Right ventricle myocardium inferior (tissue), 1 donor: ENCODE data around the gene SEBOX. TPM values are rescaled to one million over a fixed set of nuclear protein-coding genes. Genes with fewer than 3 reads are reported as not detected.

ENCODE experiments used
- ATAC-seq: fragments of 200-7000 bp; cut with Tn5 transposase; one replicate; pipeline ENCODE4 v1.9.1; 2020; ENCODE audit warnings: mild to moderate bottlenecking, moderate library complexity
- DNase-seq: peaks from one replicate; pipeline ENCODE4 v3.0.0; 2021; ENCODE audit errors: missing footprints
- intact Hi-C: fragments of 100-400 bp; cut with DNase I; formaldehyde crosslinking; loops from one replicate; pipeline ENCODE4 v1.11.0; 2022
- microRNA-seq: library from miRNA; unstranded; fragments of <30 nt; microRNA quantifications from one replicate; pipeline ENCODE4 v1.2.0, GENCODE V29; 2020
- total RNA-seq: library from RNA; stranded (reverse); fragmentation: NEBNext Ultra II Directional; extraction: Animal tissue kit (Norgen Biotek cat#: 25700); gene quantifications from one replicate; pipeline ENCODE4 v1.2.1, GENCODE V29; 2021
- donor health status: DM: no; HTN: yes; CAD: no; lungs with severe emphysema.

Gene SEBOX
- total RNA-seq, 1 donor from 2014 or later = not detected

GRCh38 chr17:28313841-28314240 is 51.2 kb downstream of the SEBOX start:
- DNase-seq (no peak), ATAC-seq (no peak)
- intact Hi-C loops = no loop called here

Small RNA genes within 50 kb of the gene (microRNA-seq; reads per million reads assigned to microRNA genes)
- not detected for gene MIR4723

Other genes with a start within 250 kb of the SEBOX start
- gene TMEM97, start 46.0 kb downstream of the SEBOX start, total RNA-seq = 2.3 TPM
- 11.6 TPM for gene IFT20, start 29.7 kb downstream of the SEBOX start, total RNA-seq
- gene TNFAIP1, start 29.4 kb downstream of the SEBOX start, total RNA-seq = 32.9 TPM
- 160 TPM for gene POLDIP2, start 7.7 kb downstream of the SEBOX start, total RNA-seq
- gene VTN, start 5.1 kb upstream of the SEBOX start, total RNA-seq = 36.9 TPM
- 6.2 TPM for gene SARM1, start 6.5 kb upstream of the SEBOX start, total RNA-seq
- gene SLC46A1, start 41.0 kb upstream of the SEBOX start, total RNA-seq = 7.7 TPM
- not detected for gene SLC13A2, start 108.4 kb upstream of the SEBOX start, total RNA-seq
- gene FOXN1, start 141.1 kb upstream of the SEBOX start, total RNA-seq = not detected
- 22.2 TPM for gene UNC119, start 187.4 kb upstream of the SEBOX start, total RNA-seq
- 41.1 TPM for gene PIGS, start 206.3 kb upstream of the SEBOX start, total RNA-seq
- 396 TPM for gene ALDOC, start 211.7 kb upstream of the SEBOX start, total RNA-seq
- gene SPAG5, start 233.8 kb upstream of the SEBOX start, total RNA-seq = 1.6 TPM
- gene RSKR, start 249.0 kb upstream of the SEBOX start, total RNA-seq = 5.0 TPM